PC-9 (cell line): ENCODE data around the gene SCNN1B. TPM values are rescaled to one million over a fixed set of nuclear protein-coding genes. Genes with fewer than 3 reads are reported as not detected.

ENCODE experiments used
- BruUV-seq: library from RNA; stranded (reverse); fragments of 400-500 nt; replicated peaks from 2 replicates; lab custom pipeline; 2021; lab: Mats Ljungman, UMichigan
- CTCF ChIA-PET: fragments of 300-600 bp; sonication (Branson Sonifier 250); formaldehyde crosslinking; loops from one replicate; lab custom pipeline; 2022; ENCODE audit warnings: antibody characterized with exemption; lab: Charles Lee
- POLR2A ChIA-PET: fragments of 300-600 bp; sonication (Branson Sonifier 250); formaldehyde crosslinking; loops from one replicate; lab custom pipeline; 2022; ENCODE audit warnings: antibody characterized with exemption; ENCODE audit not compliant: unreplicated experiment; lab: Charles Lee
- DNase-seq, 2 experiments: peaks; one replicate each; pipeline versions ENCODE4 v3.0.0 to v3.0.0-alpha.2; 2015 to 2022; ENCODE audit warnings: mixed read lengths in 1 of 2
- H2AFZ ChIP-seq: fragments of 200-600 bp; sonication (generic); 2 replicates; pipeline ENCODE4 v1.8.1; 2017; ENCODE audit warnings: antibody characterized with exemption
- H3F3A ChIP-seq: fragments of 200-600 bp; sonication (generic); 2 replicates; pipeline ENCODE4 v1.8.1; 2017; ENCODE audit warnings: antibody characterized with exemption, mild to moderate bottlenecking, low read depth; ENCODE audit not compliant: insufficient read depth
- H3K27ac ChIP-seq: fragments of 200-600 bp; sonication (generic); 2 replicates; pipeline ENCODE4 v1.6.1; 2016; ENCODE audit warnings: mixed run types
- H3K27me3 ChIP-seq: fragments of 200-600 bp; sonication (generic); 2 replicates; pipeline ENCODE4 v1.6.1; 2016; ENCODE audit warnings: low read depth, mixed run types; ENCODE audit not compliant: insufficient read depth
- H3K36me3 ChIP-seq: fragments of 200-600 bp; sonication (generic); 2 replicates; pipeline ENCODE4 v1.6.1; 2016; ENCODE audit warnings: low read depth, mixed run types
- H3K4me1 ChIP-seq: fragments of 200-600 bp; sonication (generic); replicated peaks from 2 replicates; pipeline ENCODE4 v1.6.1; 2016; ENCODE audit warnings: mixed run types; ENCODE audit not compliant: insufficient read depth
- H3K4me2 ChIP-seq: fragments of 200-600 bp; sonication (generic); 2 replicates; pipeline ENCODE4 v1.6.1; 2017; ENCODE audit warnings: mixed run types
- H3K4me3 ChIP-seq: fragments of 200-600 bp; sonication (generic); 2 replicates; pipeline ENCODE4 v1.6.1; 2016; ENCODE audit warnings: mixed run types
- H3K79me2 ChIP-seq: fragments of 200-600 bp; sonication (generic); 2 replicates; pipeline ENCODE4 v1.6.1; 2017; ENCODE audit warnings: low read depth, mixed run types
- H3K9me2 ChIP-seq: fragments of 200-600 bp; sonication (generic); 2 replicates; pipeline ENCODE4 v1.8.1; 2017; ENCODE audit warnings: mild to moderate bottlenecking; ENCODE audit not compliant: insufficient read depth
- H3K9me3 ChIP-seq: fragments of 200-600 bp; sonication (generic); 2 replicates; pipeline ENCODE4 v1.8.1; 2016; ENCODE audit warnings: low read depth; ENCODE audit not compliant: insufficient read depth
- H4K20me1 ChIP-seq: fragments of 200-600 bp; sonication (generic); 2 replicates; pipeline ENCODE4 v1.8.1; 2017; ENCODE audit not compliant: insufficient read depth
- CTCF ChIP-seq: fragments of 200-600 bp; sonication (generic); conservative IDR thresholded peaks from 2 replicates; pipeline ENCODE4 v1.6.1; 2017; ENCODE audit warnings: mixed run types, antibody characterized with exemption, mild to moderate bottlenecking, moderate library complexity
- EZH2 ChIP-seq: fragments of 200-600 bp; sonication (generic); IDR thresholded peaks from 2 replicates; pipeline ENCODE4 v1.8.0; 2017; ENCODE audit warnings: antibody characterized with exemption, low read depth
- intact Hi-C: fragments of 100-400 bp; cut with micrococcal nuclease; formaldehyde crosslinking; loops from one replicate; pipeline ENCODE4 v1.10.0; 2022; ENCODE audit not compliant: unreplicated experiment
- total RNA-seq: library from RNA; stranded (reverse); gene quantifications from 2 replicates; pipeline ENCODE4 v1.2.3, GENCODE V29; 2021

SCNN1B gene
- total RNA-seq, 1 experiment from 2014 or later = 0.57 TPM

- H3K4me2 ChIP-seq = no peak overlapping the region
- intact Hi-C loops = no loop called here
- DNase-seq = no peak
- peaks cover 4% of the 10 kb centered on the region; the same call in 1 of the 2 replicates for H3F3A ChIP-seq
- H3K27me3 ChIP-seq = no peaks in the 10 kb centered on the region
- H3K79me2 ChIP-seq = no peaks in the 10 kb centered on the region
- ChIA-PET POLR2A (no interaction called here), CTCF (no interaction called here)
- BruUV-seq = no TSS peak
- H3K36me3 ChIP-seq = peaks cover 9% of the 10 kb centered on the region; the same call in 1 of the 2 replicates
- no peaks in the 10 kb centered on the region for H3K9me2 ChIP-seq
- no peaks in the 10 kb centered on the region for H3K9me3 ChIP-seq
- TF ChIP-seq EZH2 = no peak
- no peak overlapping the region for H3K4me3 ChIP-seq
- peaks cover 13% of the 10 kb centered on the region for H3K4me1 ChIP-seq
- H4K20me1 ChIP-seq = no peaks in the 10 kb centered on the region
- no peak overlapping the region for H3K27ac ChIP-seq
- H2AFZ ChIP-seq = no peak overlapping the region
Observed at GRCh38 chr16:23408242-23408822, 106.2 kb downstream of the SCNN1B start.

GRCh38 chr16:23408823-23409298, 106.8 kb downstream of the SCNN1B start:
- DNase-seq = no peak
- H3K36me3 ChIP-seq = peaks cover 9% of the 10 kb centered on the region; the same call in 1 of the 2 replicates
- H3K9me3 ChIP-seq = no peaks in the 10 kb centered on the region
- no peaks in the 10 kb centered on the region for H4K20me1 ChIP-seq
- no peaks in the 10 kb centered on the region for H3K27me3 ChIP-seq
- no peak overlapping the region for H2AFZ ChIP-seq
- TF ChIP-seq CTCF = no peak
- TF ChIP-seq EZH2 = no peak
- ChIA-PET CTCF (no interaction called here), POLR2A (no interaction called here)
- H3K79me2 ChIP-seq = no peaks in the 10 kb centered on the region
- H3K4me1 ChIP-seq = peaks cover 8% of the 10 kb centered on the region
- no peaks in the 10 kb centered on the region for H3K9me2 ChIP-seq
- no TSS peak for BruUV-seq
- intact Hi-C loops = no loop called here
- peaks cover 4% of the 10 kb centered on the region; the same call in 1 of the 2 replicates for H3F3A ChIP-seq
- no peak overlapping the region for H3K4me3 ChIP-seq
- no peak overlapping the region for H3K27ac ChIP-seq
- no peak overlapping the region for H3K4me2 ChIP-seq

DNA sequence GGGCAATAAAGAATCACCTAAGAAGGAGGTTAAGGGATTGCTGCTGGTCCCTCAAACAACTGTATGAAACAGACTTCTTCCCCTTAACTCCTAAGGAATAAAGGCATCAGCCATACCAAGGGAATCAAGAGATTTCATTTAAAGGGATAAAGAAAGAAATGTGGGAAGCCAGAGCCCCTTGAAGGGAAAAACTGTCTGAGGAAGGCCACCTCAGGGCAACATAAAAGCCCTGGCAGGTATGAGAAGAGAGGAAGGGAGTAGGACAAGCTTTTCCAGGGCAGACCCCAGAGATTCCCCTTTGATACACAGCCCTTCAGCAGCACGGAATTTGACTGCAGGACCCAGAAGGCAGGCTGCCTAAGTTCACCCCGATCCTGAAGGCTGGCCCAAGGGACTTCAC, 107.4 kb downstream of the SCNN1B start:
- DNase-seq = no peak
- Histone ChIP-seq H3K4me1 (peaks cover 3% of the 10 kb centered on the region; the same call in 1 of the 2 replicates), H2AFZ (no peak overlapping the region), H3K27ac (no peak overlapping the region), H3K79me2 (no peaks in the 10 kb centered on the region), H3K27me3 (no peaks in the 10 kb centered on the region), H3K4me3 (no peak overlapping the region), H3K4me2 (no peak overlapping the region), H3K36me3 (peaks cover 9% of the 10 kb centered on the region; the same call in 1 of the 2 replicates), H3K9me3 (no peaks in the 10 kb centered on the region), H4K20me1 (no peaks in the 10 kb centered on the region), H3K9me2 (no peaks in the 10 kb centered on the region), H3F3A (peaks cover 3% of the 10 kb centered on the region; the same call in 1 of the 2 replicates)
- BruUV-seq = no TSS peak
- CTCF ChIA-PET = no interaction called here
- POLR2A ChIA-PET = no interaction called here
- TF ChIP-seq EZH2 = no peak
- no peak for TF ChIP-seq CTCF
- intact Hi-C loops = no loop called here
